Spleen (tissue), 7 donors: ENCODE measurements around the gene CCDC141.

Source experiments
- POLR2AphosphoS5 ChIP-seq, 3 donors: sonication (generic); formaldehyde crosslinking; IDR thresholded peaks; one replicate each; pipeline ENCODE4 v1.5.1; 2017; ENCODE audit warnings: antibody characterized with exemption in 3 of 3
- TF ChIP-seq, protein P1 (sequence below), 11 experiments: fragments of 200-600 bp in 7 of 11; fragments of 450-650 bp in 4 of 11; sonication (generic) in 4 of 11; IDR thresholded peaks in 8 of 11; conservative IDR thresholded peaks in 3 of 11; 1 replicate in 7 of 11; 2 replicates in 4 of 11; pipeline versions ENCODE4 v1.4.0 to v1.8.0; 2016 to 2021; ENCODE audit warnings: antibody characterized with exemption in 11 of 11, inconsistent platforms in 4 of 11, mild to moderate bottlenecking in 1 of 11
- donor health status: DM: no; HTN: no; CAD: no; lungs with moderate emphysema.
- donor health status: DM: no; HTN: no; CAD: no.
- donor health status: DM: no; HTN: no; CAD: no.

DNA sequence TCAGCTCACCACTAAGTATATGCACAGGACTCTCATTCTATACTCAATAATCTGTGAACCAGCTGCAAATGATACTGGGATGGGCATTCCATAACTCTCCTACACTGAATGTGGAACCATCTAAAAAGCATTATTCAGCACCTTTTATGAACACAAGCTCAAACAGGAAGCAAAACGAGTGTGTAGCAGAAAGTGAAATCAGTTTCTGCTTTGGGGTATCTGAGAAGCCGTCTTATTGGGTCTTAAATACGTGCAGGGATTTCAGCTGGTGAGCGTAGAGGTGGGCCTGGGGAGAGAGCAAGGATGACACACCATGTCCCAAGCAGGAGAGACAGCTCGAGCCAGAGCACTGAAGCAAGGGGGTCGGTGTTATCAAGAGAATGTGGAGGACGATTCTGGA, 122.8 kb downstream of the CCDC141 start:
- TF ChIP-seq, protein P1, sequence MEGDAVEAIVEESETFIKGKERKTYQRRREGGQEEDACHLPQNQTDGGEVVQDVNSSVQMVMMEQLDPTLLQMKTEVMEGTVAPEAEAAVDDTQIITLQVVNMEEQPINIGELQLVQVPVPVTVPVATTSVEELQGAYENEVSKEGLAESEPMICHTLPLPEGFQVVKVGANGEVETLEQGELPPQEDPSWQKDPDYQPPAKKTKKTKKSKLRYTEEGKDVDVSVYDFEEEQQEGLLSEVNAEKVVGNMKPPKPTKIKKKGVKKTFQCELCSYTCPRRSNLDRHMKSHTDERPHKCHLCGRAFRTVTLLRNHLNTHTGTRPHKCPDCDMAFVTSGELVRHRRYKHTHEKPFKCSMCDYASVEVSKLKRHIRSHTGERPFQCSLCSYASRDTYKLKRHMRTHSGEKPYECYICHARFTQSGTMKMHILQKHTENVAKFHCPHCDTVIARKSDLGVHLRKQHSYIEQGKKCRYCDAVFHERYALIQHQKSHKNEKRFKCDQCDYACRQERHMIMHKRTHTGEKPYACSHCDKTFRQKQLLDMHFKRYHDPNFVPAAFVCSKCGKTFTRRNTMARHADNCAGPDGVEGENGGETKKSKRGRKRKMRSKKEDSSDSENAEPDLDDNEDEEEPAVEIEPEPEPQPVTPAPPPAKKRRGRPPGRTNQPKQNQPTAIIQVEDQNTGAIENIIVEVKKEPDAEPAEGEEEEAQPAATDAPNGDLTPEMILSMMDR (IDR thresholded peaks at IDR 0.05 in 8 of 11, conservative IDR thresholded peaks at IDR 0.05 in 3 of 11), result no peak
- TF ChIP-seq POLR2AphosphoS5 (IDR thresholded peaks at IDR 0.05), result no peak
